ENCODE data around the gene ACSF2. TPM values are rescaled to one million over a fixed set of nuclear protein-coding genes. Genes with fewer than 3 reads are reported as not detected.
A peak's percentile ranks its signal among the peaks of the same experiment; 100 is the strongest.

Gene ACSF2
- total RNA-seq, 1 experiment from 2014 or later: 72.7 TPM

DNA sequence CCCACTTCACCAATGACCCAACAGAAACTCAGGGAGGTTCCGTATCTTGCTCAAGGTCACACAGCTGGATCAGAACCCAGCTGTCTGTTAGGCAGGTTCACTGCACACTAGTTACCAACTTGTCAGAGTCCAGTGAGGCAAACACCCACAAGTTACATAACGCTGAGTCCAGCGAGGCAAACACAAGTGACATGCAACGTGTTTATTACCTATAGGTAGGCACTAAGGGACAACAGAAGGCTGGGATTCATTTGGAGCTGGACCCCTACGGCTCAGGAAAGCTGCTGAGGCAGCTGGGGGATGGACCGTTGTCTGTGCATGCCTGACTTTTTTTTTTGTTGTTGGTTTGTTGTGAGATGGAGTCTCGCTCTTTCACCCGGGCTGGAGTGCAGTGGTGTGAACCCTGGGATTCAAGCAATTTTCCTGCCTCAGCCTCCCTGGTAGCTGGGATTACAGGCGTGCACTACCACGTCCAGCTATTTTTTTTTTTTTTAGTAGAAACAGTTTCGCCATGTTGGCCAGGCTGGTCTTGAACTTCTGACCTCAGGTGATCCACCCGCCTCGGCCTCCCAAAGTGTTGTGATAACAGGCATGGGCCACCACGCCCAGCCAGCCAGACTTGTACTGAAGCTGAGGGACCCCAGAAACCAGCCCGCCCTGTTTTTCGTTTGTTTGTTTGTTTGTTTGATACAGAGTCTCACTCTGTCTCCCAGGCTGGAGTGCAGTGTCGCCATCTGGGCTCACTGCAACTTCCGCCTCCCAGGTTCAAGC, 50.7 kb downstream of the ACSF2 start:
- DNase-seq: no peak
- Histone ChIP-seq H3K27me3 (ENCODE audit: low read length) (no peaks in the 10 kb centered on the region), H3K4me1 (ENCODE audit: insufficient read depth, low read length) (peaks cover 17% of the 10 kb centered on the region), H3K4me3 (ENCODE audit: low read length) (no peak overlapping the region), H2AFZ (ENCODE audit: low read length) (no peak overlapping the region), H3K27ac (ENCODE audit: low read length) (no peak overlapping the region), H3K4me2 (ENCODE audit: low read length) (no peak overlapping the region), H3K9me2 (replicated peaks; ENCODE audit: low read length) (no peaks in the 10 kb centered on the region), H3K9ac (ENCODE audit: low read length) (no peak overlapping the region), H3K36me3 (ENCODE audit: low read depth, low read length) (no peaks in the 10 kb centered on the region), H3K79me2 (ENCODE audit: low read length) (peaks cover 27% of the 10 kb centered on the region), H3F3A (ENCODE audit: low read length, unreplicated experiment) (no peaks in the 10 kb centered on the region), H4K20me1 (ENCODE audit: low read length) (no peaks in the 10 kb centered on the region), H3K9me3 (ENCODE audit: low read length) (no peaks in the 10 kb centered on the region)
- TF ChIP-seq EZH2phosphoT487 (IDR thresholded peaks at IDR 0.05; ENCODE audit: borderline replicate concordance, low read length): no peak
- TF ChIP-seq, protein P1, sequence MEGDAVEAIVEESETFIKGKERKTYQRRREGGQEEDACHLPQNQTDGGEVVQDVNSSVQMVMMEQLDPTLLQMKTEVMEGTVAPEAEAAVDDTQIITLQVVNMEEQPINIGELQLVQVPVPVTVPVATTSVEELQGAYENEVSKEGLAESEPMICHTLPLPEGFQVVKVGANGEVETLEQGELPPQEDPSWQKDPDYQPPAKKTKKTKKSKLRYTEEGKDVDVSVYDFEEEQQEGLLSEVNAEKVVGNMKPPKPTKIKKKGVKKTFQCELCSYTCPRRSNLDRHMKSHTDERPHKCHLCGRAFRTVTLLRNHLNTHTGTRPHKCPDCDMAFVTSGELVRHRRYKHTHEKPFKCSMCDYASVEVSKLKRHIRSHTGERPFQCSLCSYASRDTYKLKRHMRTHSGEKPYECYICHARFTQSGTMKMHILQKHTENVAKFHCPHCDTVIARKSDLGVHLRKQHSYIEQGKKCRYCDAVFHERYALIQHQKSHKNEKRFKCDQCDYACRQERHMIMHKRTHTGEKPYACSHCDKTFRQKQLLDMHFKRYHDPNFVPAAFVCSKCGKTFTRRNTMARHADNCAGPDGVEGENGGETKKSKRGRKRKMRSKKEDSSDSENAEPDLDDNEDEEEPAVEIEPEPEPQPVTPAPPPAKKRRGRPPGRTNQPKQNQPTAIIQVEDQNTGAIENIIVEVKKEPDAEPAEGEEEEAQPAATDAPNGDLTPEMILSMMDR (conservative IDR thresholded peaks at IDR 0.05; ENCODE audit: low read depth, low read length): no peak
- no peak for TF ChIP-seq EZH2 (IDR thresholded peaks at IDR 0.05; ENCODE audit: low read length, unreplicated experiment)
- intact Hi-C loops (cut with micrococcal nuclease): no loop called here
- CTCF ChIA-PET: no interaction called here
- ATAC-seq: no peak
- BruUV-seq (replicated peaks): no TSS peak
- POLR2A ChIA-PET (ENCODE audit: unreplicated experiment): no interaction called here

DNA sequence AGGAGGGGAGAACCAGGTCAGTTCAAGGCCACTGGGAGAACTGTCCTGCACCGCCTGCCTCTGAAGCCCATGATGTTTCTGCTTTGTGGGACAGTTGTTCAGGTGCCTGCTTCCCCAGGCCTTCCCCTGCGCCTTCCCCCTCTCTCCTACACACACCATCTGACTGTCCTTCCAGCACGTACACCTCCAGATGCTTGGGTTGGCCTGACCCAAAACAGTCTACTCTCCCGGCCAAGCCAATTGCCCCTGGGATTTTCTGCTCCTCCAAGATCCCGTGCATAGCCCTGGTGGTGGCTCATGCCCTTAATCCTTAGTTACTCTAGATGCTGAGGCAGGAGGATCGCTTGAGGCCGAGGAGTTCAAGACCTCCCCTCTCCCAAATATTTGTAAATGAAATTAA, 52.0 kb downstream of the ACSF2 start:
- Histone ChIP-seq H3K9me3 (ENCODE audit: low read length) (no peaks in the 10 kb centered on the region), H4K20me1 (ENCODE audit: low read length) (no peaks in the 10 kb centered on the region), H3K9ac (ENCODE audit: low read length) (peak overlapping the region; percentile 71), H3K9me2 (replicated peaks; ENCODE audit: low read length) (no peaks in the 10 kb centered on the region), H3K4me2 (ENCODE audit: low read length) (peak overlapping the region; percentile 91), H2AFZ (ENCODE audit: low read length) (peak overlapping the region; percentile 93), H3K36me3 (ENCODE audit: low read depth, low read length) (no peaks in the 10 kb centered on the region), H3K27me3 (ENCODE audit: low read length) (no peaks in the 10 kb centered on the region), H3F3A (ENCODE audit: low read length, unreplicated experiment) (no peaks in the 10 kb centered on the region), H3K4me3 (ENCODE audit: low read length) (peak overlapping the region; percentile 76), H3K79me2 (ENCODE audit: low read length) (peaks cover 27% of the 10 kb centered on the region), H3K4me1 (ENCODE audit: insufficient read depth, low read length) (peaks cover 21% of the 10 kb centered on the region), H3K27ac (ENCODE audit: low read length) (peak overlapping the region; percentile 38)
- TSS peak; percentile 72 for BruUV-seq (replicated peaks)
- intact Hi-C loops (cut with micrococcal nuclease): no loop called here
- DNase-seq (no peak), ATAC-seq (no peak)
- ChIA-PET CTCF (interaction anchor here (0.6 to 0.7 kb wide), 5 partner anchors 18 to 423 kb away, joined by 3 to 23 read pairs (median 10); no protein-coding TSS in a partner anchor), POLR2A (ENCODE audit: unreplicated experiment) (interaction anchor here (1.1 kb wide), 1 partner anchor 82 kb away, joined by 6 read pairs; no protein-coding TSS in a partner anchor)
- TF ChIP-seq, protein P1 (conservative IDR thresholded peaks at IDR 0.05; ENCODE audit: low read depth, low read length): no peak
- TF ChIP-seq EZH2 (IDR thresholded peaks at IDR 0.05; ENCODE audit: low read length, unreplicated experiment): no peak
- no peak for TF ChIP-seq EZH2phosphoT487 (IDR thresholded peaks at IDR 0.05; ENCODE audit: borderline replicate concordance, low read length)

All from PC-3 (cell line).